ENCODE data around the gene MCOLN3.

Gene MCOLN3, protein sequence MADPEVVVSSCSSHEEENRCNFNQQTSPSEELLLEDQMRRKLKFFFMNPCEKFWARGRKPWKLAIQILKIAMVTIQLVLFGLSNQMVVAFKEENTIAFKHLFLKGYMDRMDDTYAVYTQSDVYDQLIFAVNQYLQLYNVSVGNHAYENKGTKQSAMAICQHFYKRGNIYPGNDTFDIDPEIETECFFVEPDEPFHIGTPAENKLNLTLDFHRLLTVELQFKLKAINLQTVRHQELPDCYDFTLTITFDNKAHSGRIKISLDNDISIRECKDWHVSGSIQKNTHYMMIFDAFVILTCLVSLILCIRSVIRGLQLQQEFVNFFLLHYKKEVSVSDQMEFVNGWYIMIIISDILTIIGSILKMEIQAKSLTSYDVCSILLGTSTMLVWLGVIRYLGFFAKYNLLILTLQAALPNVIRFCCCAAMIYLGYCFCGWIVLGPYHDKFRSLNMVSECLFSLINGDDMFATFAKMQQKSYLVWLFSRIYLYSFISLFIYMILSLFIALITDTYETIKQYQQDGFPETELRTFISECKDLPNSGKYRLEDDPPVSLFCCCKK

DNA sequence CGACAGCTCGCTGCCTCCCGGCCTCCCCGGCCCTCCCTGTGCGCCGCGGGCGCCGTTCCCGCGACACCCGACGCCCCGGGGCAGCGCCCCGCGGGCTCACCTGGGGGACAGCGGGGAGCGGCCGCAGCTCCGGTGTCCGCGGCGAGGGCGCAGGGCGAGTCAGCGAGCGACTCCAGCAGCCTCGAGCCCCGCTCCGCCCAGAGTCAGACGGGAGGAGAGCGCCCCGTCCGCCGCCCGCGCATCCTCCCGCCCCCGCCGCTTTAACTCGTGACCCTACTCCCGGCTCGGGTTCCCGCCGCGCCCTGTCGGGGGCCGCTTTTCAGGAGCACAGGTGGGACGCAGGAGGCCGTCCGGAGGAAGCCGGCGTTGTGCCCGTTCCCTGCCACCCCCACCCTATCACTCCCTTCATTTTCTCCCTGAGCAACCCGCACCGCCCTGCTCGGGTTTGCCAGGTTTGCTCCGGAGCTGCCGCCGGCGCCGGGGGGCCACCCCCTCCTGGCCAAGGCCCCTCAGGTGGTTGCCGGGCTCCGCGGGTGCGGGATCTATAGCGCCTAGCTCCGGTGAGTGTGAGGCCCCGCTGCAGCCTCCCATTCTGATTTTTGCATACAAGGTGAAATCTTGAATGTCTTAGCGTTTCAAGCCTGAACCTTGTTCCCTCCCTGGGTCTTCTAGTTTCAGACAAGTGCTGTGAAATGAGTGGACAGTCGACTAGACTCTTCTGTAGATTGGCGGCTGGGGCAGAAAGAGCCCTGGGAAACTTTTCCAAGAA lies at the start of gene MCOLN3:
Gene MCOLN3, minus strand, starts transcription at position 205 of the 769 bp plus-strand sequence. CDS start 3,140 bp downstream, outside the sequence.
- peak; percentile 44 to 58 for DNase-seq

DNA sequence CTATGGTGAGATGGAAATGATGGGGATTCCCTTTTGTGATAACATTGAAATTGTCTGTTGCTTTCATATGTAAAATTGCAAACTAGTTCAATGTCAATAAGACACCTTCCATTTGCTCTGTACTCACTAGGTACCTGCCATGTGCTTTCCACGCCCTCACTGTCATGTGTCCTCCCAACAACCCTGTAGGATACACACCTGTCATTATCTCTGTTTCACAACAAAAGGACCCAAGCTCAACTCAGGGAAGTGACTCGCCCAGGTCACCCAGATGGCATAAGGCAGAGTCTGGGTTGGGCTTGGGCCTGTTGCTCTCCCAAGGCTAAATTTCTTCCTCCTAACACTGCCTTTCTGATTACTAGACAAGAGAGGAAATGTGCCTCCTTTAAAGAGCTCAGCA lies 45.3 kb upstream of the MCOLN3 start:
- DNase-seq: no peak

DNA sequence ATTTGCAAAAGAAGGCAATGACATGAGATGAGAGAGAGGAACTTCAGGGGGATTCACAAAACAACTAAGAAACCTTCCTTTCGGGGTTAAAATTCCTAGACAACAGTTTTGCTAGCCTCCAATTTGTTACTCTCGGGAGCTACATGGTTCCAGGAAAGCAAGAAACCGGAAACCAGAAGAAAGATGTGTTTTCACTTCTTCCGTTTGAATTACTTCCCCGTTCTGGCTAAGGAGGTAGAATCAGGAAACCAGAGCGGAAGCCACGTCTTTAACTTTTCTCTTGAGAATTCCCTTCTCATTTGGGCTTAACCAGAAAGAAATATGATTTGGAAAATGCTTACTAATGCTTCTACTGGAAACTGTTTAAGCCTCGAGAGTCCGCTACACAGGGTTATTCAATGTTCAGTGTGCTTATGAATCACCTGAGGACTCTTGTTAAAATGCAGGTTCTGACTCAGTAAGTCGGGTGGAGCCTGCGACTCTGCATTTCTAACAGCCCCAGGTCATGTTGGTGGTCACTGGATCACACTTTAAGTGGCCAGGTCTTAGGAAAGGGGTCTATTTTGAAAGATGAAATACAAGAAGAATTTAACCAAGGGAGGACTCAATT lies 43.5 kb upstream of the MCOLN3 start:
- DNase-seq: peak; percentile 25 to 32

DNA sequence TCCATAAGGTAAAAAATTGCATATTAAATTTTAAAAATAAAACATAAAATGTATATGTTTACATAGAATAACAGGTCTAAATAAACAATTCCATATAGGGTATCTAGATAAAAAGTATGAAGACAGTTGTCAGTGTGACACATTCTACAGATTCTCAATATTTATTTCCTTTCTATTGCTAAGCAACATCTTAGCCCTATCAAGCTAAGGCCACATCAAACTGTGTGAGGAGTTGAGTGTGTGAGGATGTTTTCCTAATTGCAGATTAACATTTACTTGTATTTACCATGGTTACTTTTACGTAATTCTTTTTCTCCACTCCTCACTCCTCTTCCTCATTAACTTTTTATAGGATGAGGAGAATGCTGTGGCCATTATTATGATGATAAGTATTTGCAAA lies 41.9 kb upstream of the MCOLN3 start:
- DNase-seq: no peak

DNA sequence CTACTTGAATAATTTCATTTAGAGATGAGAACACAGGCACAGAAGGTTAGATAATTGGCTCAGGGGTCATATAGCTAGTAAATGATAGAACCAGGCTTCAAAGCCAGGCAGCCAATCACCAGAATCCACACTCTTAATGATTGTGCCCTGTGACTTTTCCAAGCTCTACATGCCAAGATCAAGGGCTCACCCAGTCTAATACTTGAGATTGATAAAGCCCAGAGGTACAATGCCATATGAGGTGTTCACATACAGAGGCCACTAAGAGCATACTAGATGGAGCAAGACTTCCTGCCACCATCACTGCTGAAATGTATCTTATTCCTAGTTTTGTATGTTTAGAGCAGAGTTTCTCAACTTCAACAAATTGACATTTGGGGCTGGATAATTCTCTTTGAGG lies 40.9 kb upstream of the MCOLN3 start:
- DNase-seq: no peak

DNA sequence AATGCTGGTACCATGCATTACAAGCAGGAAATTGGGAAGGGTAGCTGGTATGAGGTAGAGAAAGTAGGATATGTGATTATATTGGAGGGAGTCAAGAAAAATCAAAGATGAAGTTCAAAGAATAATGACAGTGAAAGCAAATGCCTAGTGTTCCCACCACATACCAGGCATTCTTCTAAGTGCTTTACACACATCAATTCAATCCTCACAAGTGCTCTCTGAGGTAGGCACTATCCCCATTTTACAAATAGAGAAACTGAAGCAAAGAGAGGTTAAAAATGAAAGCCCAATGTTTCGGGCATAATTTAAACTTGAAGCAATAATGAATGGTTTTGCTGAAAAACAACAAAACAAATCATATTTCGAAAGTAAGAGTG lies 40.1 kb upstream of the MCOLN3 start:
- no peak for DNase-seq

DNA sequence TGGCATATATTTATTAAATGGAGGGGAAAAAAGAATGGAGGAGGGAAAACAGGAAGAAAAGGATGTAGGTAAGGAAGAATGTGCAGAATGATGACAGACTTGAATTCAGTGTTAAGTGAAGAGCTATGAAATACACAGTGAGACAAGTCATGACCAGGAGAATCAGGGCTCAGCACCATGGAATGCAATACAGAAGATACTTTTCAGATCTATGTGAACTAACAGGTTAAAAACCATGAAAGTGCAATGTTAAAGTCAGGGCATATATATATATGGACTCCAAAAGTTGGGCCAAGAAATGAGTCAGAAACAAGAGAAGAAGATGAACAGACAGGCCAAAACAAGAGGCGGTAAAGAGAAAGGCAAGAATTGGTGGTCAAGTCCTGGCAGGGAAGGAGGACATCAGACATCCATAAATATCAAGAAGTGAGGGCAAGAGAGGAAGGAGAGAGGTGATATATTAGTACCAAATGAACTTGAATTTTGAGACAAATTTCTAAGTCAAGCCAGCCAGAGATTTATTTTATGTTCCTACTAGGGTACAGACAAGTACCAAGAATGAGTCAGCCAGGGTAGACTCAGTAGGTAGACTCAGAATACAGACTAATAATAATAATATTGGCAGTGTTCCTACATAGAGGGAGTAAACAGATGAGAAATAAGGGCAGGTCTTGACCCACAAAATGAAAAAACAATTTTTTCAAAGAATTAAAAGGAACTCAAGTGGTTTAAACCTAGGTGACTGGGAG lies 39.5 kb upstream of the MCOLN3 start:
- DNase-seq: no peak

DNA sequence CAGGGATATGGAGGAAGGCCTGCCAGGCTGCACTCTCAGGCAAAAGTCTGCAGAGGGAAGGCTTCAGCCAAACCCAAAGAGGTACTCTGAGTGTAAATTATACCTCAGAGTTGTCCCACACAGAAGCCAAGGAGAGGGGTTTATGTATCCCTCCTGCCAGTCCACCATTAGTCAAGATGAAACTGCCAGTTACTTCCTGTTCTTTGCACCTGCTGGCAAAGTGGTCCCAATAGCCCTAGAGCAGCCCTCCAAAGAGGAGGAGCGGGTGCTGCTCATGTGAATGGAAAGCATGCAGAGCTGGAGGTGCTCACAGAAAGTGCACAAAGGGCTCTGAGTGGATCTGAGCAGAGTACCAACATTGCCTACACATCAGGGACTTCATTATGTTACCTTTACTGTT lies 37.1 kb upstream of the MCOLN3 start:
- DNase-seq: no peak

DNA sequence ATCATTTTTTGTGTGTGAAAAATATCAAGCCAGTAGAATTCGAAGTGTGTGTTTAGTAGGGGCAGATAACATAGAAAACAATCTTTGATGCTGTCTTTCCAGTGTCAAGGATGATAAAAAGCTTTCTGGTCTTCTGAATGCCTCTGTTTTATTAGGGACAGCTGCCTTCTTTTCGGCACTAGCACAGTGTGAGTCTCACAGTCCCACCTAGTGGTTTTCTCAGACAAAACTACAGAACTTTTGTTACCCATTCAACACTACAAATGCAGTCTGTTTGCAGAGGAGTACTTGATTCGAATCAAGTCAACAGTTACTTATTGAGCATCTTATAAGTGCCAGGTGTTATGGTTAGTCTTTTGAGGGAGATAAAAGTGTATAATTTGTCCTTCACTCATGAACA lies 30.6 kb upstream of the MCOLN3 start:
- no peak for DNase-seq

DNA sequence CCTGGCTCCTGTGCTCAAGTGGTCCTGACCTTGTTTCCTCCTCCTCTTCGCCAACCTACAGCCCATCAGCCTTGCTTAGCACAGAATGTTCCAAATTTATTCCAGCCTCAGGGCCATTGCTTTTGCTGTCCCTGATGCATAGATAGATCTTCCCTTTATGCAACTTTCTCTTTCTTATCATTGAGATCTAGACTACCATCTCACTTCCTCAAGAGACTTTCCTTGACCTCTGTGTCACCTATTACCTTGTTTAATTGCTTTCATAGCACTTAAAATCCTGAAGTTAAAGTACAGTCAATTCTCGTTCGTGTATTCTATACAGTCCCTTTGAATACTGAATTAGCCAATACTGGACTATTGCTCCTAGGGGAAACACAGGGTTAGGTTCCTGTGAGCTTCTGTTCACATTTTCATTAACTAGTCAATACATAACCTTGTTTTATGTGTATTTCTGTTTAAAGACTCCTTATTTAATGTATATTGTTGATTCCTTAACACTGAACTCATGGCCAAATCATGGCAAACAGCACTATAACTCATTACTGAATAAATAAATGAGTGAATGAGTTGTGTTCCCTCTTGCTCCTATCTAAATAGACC lies 26.2 kb upstream of the MCOLN3 start:
- DNase-seq: no peak

DNA sequence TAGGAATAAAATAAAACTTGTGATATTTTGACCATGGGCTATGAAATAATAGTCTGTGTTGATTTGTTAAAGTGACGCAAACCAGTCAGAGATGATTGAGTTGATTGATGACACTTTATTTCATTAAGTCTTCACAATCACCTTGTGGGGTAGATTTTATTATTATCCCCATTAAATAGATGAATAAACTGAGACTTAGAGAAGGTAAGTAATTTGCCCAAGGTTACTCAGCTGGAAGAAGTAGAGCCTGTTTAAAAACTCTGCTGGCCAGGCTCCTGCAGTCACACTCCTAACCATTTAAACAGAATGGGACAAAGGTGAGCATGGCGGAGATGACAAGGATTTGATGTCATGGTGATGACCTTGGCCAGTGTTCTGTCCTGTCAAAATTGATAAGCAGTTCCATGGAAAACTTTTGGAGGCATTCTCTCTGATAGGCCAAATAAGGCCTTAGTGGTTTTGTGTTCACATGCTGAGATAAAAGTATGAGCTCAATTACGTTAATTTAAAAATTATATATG lies 22.7 kb upstream of the MCOLN3 start:
- DNase-seq: no peak

DNA sequence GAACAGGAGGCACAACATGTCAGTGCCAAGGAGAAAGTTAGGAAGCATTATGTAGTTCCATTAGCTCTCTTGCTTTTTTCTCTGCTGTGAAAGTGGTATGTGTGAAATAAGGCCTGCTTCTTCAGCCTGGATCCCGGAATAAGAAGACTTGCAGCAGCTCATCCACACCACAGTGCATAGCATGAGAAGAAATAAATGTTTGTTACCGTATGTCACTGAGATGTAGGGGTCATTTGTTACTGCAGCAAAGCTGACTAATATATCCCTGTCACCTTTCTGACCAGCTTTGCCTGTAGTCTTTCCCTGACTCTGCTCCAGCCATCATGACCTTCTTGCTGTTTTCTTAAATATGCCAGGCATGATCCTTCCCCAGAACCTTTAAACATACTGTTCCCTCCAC lies 20.5 kb upstream of the MCOLN3 start:
- DNase-seq: no peak

DNA sequence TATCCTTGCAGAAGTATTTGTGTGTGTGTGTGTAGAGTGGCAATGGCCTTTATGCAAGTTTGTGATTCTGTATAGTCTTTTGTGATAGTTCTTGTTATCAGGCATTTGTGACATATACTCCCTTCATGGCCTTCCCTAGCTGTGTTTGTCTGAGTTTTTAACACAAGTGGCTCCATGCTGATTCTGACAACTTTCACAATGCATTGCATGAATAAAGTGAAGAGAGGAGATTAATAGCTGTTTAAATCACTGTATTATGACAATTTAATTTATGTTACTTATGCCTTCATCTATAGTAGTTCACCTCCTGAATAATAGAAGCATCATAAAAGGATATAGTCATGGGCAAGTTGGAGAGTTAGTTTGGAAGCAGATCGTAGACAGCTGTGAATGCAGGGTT lies 17.2 kb upstream of the MCOLN3 start:
- DNase-seq: no peak

DNA sequence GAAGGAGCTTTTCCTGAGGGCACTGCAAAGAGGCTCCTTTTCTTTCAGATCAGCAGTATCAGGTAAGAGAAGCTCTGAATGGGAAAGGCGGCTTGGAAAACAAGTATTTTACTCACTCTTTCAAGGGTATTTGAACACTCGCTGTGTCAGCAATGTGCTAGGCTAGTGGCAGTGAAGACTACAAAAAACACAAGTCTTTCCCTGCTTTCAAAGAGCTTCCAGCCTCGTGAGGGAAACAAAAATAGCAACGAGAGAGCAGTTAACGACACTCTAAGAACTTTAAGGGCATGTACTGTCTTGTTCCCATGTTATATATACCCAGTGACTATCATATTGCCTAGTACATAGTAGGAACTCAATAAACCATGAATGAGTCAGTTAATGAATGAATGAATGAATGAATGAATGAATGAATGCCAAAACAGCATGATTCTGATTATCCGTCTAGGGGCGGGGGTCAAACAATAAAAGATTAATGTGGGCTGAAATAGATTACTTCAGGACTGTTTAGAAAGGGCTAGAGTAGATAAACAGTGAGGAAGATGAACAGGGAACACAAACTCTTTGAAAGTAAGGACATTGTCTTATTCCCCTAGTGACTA lies 14.2 kb upstream of the MCOLN3 start:
- no peak for DNase-seq

DNA sequence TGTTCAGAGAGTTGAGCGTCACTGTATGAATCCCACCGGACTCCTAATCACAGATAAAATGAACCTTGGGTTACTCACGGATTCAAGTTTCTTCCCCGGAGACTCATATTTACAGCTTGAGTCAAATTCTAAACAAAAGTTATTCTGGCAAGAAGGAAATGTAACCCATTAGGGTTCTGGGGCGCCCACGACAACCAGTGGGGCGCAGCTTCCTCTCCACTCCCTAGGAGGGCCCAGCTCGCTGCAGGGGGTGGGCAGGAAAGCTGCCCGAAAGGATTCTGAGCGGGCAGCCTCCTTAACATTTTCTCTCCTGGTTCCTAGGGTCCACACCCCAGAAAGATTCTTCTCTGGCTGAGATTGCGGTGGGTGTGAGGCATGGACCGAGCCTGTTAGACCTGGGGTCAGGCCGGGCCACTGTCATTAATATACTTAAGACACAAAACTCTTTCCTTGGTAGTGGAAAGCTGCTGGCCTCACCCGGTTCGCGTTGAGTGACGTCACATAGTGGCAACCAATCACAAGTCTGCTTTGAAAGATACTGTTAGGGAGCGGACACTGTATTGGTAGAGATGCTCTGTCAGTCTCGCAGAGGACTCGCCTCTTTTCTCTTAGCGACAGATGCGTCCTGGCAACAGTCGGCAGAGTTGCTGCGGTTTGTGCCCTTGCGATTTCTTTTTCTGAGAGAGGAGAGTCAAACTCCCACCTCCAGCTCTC lies 13.6 kb upstream of the MCOLN3 start:
- DNase-seq: peak; percentile 85 to 86

DNA sequence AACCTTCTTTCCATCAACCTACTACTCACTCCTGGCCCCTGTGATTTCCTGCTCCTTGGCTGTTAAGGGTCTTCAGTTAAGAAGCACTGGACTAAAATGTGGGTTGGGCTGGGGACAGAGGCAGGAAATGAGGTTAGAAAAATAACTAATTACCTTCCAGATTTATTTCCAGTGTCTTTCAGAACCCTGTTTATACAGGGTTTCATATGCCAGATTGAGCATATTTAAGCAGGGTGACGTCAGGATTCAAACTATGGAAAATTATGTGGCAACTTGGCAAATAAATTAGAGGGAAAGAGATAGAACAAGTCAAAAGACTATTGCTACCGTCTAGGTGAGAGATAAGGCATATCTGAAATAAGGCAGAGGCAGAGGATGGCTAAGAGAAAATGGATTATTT lies 11.7 kb upstream of the MCOLN3 start:
- no peak for DNase-seq

DNA sequence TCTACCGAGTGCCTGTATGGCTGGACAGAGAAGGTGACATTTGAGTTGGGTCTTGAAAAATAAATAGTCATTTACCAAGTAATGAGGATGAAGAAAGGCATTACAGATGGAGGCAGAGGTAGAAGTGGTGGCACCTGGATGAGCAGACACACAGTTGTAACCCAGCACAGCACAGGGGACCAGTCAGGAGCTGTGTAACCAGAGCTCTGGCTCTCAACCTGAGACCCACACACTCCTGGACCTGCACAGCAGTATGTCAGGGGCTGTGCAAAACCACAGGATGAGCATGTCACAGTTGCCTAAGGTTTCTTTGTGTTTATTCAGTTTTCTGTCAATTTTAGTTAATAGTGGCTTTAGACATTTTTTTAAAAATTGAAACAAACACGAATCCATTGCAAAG lies 11.3 kb upstream of the MCOLN3 start:
- no peak for DNase-seq

DNA sequence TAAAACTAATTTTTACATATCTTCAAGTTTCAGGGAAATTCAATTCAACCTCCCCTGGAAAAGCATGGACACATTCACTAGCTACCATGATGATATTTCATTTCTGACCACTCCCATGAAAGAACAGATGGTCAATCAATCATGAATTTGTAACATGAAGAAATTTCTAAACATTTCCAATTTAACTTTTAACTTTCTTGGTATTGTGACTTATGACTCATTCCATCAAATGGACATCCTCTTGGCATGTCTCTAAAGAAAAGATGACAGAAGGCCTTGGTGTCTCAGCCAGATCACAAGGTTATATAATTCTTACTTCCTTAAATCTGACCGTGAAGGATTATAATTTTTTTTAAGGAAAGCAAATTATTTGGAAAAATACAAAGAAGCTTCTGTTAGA lies 10.5 kb upstream of the MCOLN3 start:
- DNase-seq: no peak

DNA sequence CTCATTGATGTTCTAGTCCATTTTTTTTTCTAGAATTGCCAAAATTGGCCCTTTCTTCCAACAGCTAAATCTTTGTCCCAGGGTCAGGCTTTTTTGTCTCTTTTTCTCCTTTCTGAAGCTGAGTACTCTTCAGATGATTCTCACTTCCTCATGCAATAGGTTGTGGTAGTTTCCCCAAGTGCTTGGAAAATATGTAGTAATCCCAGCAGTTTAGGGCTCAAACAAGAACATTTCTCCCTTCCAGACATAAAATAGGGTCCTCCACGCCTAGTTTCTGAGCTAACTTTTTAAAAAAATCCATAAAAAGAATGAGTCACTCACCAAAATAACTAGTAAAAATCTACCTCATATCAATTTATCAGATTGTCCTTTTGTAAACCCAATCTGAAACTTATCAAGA lies 10.0 kb upstream of the MCOLN3 start:
- no peak for DNase-seq

DNA sequence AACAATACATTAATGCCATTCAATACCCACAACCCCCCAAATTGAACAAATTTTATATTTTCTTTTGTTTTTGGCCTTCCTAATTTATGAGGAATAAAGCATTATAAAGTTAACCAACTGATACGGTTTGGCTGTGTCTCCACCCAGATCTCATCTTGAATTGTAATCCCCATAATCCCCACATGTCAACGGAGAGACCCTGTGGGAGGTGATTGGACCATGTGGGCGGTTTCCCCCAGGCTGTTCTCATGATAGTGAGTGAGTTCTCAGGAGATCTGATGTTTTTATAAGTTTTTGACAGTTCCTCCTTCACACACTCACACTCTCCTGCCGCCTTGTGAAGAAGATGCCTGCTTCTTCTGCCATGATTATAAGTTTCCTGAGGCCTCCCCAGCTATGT lies 6.4 kb upstream of the MCOLN3 start:
- DNase-seq: no peak

DNA sequence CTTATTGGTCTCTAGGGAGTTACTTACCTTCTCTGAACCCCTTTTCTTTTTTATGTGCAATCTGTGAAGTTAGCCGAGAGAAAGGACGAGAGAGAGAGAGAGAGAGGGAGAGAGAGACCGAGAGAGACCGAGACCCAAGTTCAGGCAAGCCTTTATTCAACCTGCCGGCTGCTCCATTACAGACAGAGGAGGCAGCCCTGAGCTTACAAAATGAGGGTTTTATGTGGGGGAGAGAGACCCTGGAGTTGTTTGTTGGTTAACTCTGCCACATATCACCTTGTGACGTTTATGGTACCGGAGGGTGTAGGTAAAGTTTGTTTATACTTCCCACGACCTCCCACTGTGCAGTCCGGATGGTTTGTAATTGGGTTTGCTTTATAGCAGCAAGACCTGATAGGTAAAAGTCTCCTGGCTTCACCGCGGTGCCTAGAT lies 1.5 kb upstream of the MCOLN3 start:
- DNase-seq: no peak
